ENCODE measurements around the gene GMNN.
A peak's percentile ranks its signal among the peaks of the same experiment; 100 is the strongest.
"Not testable (repeated sequence)": the region's sequence is repeated elsewhere in the genome, so short reads cannot be mapped to it uniquely, and the experiment has no call there.

The GMNN gene

DNA sequence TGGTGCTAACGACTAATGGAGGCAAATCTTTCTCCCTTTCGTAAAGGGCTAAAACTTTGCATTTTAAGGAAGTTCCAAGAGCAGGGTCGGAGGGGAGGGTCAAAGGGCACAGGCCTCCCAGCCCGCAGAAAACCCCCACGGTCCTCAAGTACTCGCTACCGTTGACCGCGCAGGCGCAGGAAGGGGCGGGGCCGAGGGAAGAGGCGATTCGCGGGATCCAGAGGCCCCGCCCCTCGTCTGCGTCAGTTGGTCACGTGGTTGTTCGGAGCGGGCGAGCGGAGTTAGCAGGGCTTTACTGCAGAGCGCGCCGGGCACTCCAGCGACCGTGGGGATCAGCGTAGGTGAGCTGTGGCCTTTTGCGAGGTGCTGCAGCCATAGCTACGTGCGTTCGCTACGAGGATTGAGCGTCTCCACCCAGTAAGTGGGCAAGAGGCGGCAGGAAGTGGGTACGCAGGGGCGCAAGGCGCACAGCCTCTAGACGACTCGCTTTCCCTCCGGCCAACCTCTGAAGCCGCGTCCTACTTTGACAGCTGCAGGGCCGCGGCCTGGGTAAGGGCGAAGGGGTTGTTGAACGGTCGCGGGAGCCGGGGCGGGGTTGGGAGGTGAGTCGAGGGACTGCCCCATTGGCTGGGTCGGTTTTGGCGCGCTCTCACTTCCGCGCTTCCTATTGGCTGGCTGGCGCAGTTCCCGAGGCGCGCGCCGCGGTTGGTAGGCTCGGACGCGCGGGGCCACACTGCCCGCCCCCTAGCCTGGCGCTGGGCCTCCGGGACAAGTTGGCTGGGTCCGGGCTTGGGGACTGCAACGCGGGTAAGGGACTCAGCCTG, at the start of gene GMNN:
Gene GMNN (plus strand): TSS at position 242 of the 824 bp plus-strand sequence. CDS start 2,310 bp downstream, outside the sequence.
- peak; percentile 84 for FAIRE-seq

DNA sequence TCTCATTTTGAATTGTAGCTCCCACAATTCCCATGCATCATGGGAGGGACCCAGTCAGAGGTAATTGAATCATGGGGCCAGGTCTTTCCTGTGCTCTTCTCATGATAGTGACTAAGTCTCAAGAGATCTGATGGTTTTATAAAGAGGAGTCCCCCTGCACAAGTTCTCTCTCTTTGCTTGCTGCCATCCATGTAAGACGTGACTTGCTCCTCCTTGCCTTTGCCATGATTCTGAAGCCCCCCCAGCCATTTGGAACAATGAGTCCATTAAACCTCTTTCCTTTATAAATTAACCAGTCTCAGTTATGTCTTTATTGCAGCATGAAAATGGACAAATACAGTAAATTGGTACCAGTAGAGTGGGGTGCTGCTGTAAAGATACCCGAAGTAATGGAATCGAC, 44.1 kb upstream of the GMNN start:
- not testable (repeated sequence) for FAIRE-seq

DNA sequence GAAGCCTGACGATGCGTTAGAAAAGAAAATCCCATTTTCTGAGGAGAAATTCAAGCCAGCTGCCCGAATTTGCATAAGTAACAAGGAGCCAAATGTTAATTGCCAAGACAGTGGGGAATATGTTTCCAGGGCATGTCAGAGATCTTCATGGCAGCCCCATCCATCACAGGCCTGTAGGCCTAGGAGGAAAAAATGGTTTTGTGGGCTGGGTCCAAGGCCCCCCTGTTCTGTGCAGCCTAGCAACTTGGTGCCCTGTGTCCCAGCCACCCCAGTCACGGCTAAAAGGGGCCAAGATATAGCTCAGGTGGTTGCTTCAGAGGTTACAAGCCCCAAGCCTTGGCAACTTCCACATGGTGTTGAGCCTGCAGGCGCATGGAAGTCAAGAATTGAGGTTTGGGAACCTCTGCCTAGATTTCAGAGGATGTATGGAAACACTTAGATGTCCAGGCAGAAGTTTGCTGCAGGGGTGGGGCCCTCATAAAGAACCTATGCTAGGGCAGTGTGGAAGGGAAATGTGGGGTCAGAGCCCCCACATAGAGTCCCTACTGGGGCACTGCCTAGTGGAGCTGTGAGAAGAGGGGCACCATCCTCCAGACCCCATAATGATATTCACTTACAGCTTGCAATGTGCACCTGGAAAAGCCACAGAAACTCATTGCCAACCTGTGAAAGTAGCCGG, 43.1 kb upstream of the GMNN start:
- not testable (repeated sequence) for FAIRE-seq

- no peak for FAIRE-seq
Measured at GRCh38 chr6:24734166-24734565, 40.6 kb upstream of the GMNN start.

DNA sequence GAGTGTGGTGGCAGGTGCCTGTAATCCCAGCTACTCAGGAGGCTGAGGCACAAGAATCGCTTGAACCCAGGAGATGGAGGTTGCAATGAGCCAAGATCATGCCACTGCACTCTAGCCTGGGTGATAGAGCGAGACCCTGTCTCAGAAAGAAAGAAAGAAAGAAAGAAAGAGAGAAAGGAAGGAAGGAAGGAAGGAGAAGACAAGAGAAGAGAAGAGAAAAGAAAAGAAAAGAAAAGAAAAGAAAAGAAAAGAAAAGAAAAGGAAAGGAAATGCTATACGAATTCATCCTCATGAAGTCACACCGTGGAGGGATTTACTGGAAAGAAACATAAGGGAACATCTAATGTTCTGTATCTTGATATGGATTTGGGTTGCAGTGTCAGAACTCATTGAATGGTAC, 40.0 kb upstream of the GMNN start:
- FAIRE-seq: not testable (repeated sequence)

- no peak for FAIRE-seq
Measured at GRCh38 chr6:24738741-24739140, 36.0 kb upstream of the GMNN start.

DNA sequence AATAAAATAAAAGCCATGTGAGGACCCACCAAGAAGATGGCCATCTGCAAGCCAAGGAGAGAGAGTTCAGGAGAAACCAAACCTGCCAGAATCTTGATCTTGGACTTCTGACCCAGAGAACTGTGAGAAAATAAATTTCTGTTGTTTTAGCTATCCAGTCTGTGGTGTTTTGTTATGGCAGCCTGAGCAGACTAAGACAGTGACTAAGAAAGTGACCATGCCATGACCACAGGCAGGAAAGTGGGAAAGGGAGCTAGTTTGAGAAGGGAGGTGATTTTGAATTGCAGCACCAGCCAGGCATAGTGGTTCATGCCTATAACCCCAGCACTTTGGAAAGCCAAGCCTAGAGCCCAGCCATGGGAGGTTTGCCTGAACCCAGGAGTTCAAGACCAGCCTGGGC, 33.9 kb upstream of the GMNN start:
- FAIRE-seq: no peak

DNA sequence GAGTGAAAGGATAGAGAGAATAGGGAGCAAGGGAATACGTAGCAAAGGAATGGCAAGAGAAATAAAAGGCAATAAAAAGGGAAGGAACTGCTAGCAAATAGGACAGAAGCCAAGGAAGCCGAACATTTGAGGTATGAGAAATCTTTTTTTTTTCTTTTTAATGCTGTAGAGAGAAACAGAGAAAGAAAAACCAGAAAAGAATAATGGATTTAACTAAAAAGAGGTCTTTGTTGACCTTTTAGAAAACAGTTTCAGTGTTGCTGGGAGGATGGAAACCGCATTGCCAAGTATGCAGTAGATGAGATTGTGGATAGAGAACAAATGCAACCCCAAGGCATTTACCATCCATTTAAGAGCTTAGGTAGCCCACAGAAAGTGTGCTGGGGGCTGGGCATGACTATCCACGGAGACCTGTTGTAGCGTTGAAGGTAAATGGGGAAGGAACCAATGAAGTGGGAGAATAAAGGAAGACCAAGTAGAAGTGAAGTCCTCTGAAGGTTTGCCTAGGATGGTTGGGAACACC, 32.5 kb upstream of the GMNN start:
- FAIRE-seq: no peak

GRCh38 chr6:24743265-24743943, 31.3 kb upstream of the GMNN start:
- no peak for FAIRE-seq

- no peak for FAIRE-seq
Measured at GRCh38 chr6:24743944-24744335, 30.8 kb upstream of the GMNN start.

DNA sequence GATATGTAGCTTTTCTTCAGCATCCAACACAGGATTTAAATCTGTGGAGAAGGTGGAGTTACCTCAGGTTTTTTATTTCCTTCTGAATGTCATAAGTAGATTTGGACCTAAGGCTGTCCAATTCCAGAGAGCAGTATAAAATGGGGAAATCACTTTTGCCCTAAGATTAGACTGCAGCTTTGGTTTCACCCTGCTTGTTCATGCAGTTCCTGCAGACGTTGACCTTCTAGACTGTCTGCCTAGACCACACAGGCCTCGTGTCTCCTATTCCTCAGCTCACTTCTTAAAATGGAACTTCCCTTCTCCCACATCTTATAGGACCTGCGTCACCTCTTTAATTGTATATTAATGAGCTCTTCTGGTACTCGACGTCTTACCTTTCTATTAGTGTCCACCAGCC, 29.8 kb upstream of the GMNN start:
- no peak for FAIRE-seq

- no peak for FAIRE-seq
Measured at GRCh38 chr6:24749297-24749696, 25.4 kb upstream of the GMNN start.

GRCh38 chr6:24750878-24751277, 23.9 kb upstream of the GMNN start:
- FAIRE-seq: not testable (repeated sequence)

GRCh38 chr6:24752503-24752902, 22.2 kb upstream of the GMNN start:
- no peak for FAIRE-seq

DNA sequence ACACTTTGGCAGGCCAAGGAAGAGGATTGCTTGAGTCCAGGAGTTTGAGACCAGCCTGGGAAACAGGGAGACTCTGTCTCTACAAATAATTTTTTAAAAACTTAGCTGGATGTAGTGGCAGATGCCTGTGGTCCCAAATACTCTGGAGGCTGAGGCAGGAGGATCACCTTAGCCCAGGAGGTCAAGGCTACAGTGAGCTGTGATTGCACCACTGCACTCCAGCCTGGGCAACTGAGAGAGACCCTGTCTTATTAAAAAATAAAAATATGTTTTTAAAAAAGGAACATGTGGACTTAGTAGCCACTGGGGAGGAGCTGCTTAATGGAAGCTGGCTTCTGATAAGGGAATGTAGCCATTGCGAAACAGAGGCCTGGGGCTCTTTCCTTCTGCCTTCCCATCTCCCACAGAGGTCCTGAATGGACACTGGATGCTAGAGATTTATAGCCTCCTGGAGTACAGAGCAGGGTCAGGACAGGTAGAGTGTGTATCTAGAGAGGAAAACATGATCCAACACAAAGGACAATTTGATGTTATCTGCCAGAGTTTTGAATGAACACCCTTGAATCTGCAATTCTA, 21.7 kb upstream of the GMNN start:
- no peak for FAIRE-seq

- FAIRE-seq: no peak
Measured at GRCh38 chr6:24753545-24753944, 21.2 kb upstream of the GMNN start.

GRCh38 chr6:24754378-24754777, 20.4 kb upstream of the GMNN start:
- FAIRE-seq: not testable (repeated sequence)

- no peak for FAIRE-seq
Measured at GRCh38 chr6:24755279-24755678, 19.5 kb upstream of the GMNN start.

GRCh38 chr6:24757611-24758010, 17.1 kb upstream of the GMNN start:
- FAIRE-seq: no peak

- no peak for FAIRE-seq
Measured at GRCh38 chr6:24759718-24760117, 15.0 kb upstream of the GMNN start.

- no peak for FAIRE-seq
Measured at GRCh38 chr6:24760210-24760609, 14.5 kb upstream of the GMNN start.

- FAIRE-seq: no peak
Measured at GRCh38 chr6:24761193-24761835, 13.4 kb upstream of the GMNN start.

DNA sequence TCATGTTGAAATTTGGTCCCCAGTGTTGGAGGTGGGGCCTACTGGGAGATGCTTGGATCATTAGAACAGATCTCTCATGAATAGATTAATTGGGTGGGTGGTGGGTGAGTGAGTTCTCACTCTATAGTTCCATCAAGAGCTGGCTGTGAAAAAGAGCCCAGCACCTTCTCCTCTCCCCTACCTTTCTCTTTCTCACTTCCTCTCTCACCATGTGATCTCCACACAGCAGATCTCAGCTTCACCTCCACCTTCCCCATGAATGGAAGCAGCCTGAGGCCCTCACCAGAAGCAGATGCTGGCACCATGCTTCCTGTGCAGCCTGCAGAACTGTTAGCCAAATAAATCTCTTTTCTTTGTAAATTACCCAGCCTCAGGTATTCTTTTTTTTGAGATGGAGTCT, 12.9 kb upstream of the GMNN start:
- no peak for FAIRE-seq

Data from G401.6 (cell line).